Bronchial epithelial cell (primary cell): ENCODE data around the gene EFR3B. TPM values are rescaled to one million over a fixed set of nuclear protein-coding genes. Genes with fewer than 3 reads are reported as not detected.

ENCODE experiments used
- DNase-seq: peaks from one replicate; pipeline ENCODE4 v3.0.0-alpha.2; 2010; ENCODE audit warnings: low read depth
- FAIRE-seq: peaks from 2 replicates; lab custom pipeline; 2011; peaks lifted over from hg19 to GRCh38; lab: Jason Lieb, UNC
- H3K27me3 ChIP-seq: 2 replicates; pipeline ENCODE4 v1.5.1; 2011; ENCODE audit warnings: low read length; ENCODE audit not compliant: control insufficient read depth, insufficient read depth
- H3K36me3 ChIP-seq: 2 replicates; pipeline ENCODE4 v1.5.1; 2011; ENCODE audit warnings: low read length; ENCODE audit not compliant: control insufficient read depth, insufficient read depth
- H3K4me3 ChIP-seq: 2 replicates; pipeline ENCODE4 v1.5.1; 2011; ENCODE audit warnings: mild to moderate bottlenecking, low read depth, low read length, control low read depth
- CTCF ChIP-seq: IDR thresholded peaks from 2 replicates; pipeline ENCODE4 v1.5.1; 2011; ENCODE audit warnings: mild to moderate bottlenecking, moderate library complexity, low read length, control low read depth, inconsistent platforms; ENCODE audit not compliant: insufficient read depth, severe bottlenecking
- total RNA-seq: library from RNA; depleted of rRNA; stranded (reverse); fragments of >200 nt; gene quantifications from 2 replicates; pipeline ENCODE4 v1.2.1, GENCODE V29; 2014

EFR3B gene
- total RNA-seq, 1 donor from 2014 or later, result not detected

GRCh38 chr2:25018681-25019080 lies 23.2 kb upstream of the EFR3B start:
- no peak for FAIRE-seq

GRCh38 chr2:25021791-25022362 lies 20.0 kb upstream of the EFR3B start:
- DNase-seq, result no peak
- no peak overlapping the region for H3K4me3 ChIP-seq

More at GRCh38 chr2:25018681-25019080, 23.2 kb upstream of the EFR3B start:
- Histone ChIP-seq H3K36me3 (no peaks in the 10 kb centered on the region), H3K4me3 (no peak overlapping the region), H3K27me3 (peaks cover 2% of the 10 kb centered on the region)
- no peak for TF ChIP-seq CTCF
- no peak for DNase-seq

GRCh38 chr2:25023333-25023732 lies 18.5 kb upstream of the EFR3B start:
- H3K4me3 ChIP-seq, result no peak overlapping the region
- H3K36me3 ChIP-seq, result no peaks in the 10 kb centered on the region
- DNase-seq (no peak), FAIRE-seq (no peak)
- no peak for TF ChIP-seq CTCF
- H3K27me3 ChIP-seq, result peaks cover 2% of the 10 kb centered on the region

More at GRCh38 chr2:25021791-25022362, 20.0 kb upstream of the EFR3B start:
- Histone ChIP-seq H3K27me3 (peaks cover 2% of the 10 kb centered on the region), H3K36me3 (no peaks in the 10 kb centered on the region)
- no peak for TF ChIP-seq CTCF
- no peak for FAIRE-seq

- FAIRE-seq (no peak), DNase-seq (no peak)
- Histone ChIP-seq H3K27me3 (peaks cover 2% of the 10 kb centered on the region), H3K4me3 (no peak overlapping the region), H3K36me3 (no peaks in the 10 kb centered on the region)
- no peak for TF ChIP-seq CTCF
These were observed 16.5 kb upstream of the EFR3B start for GRCh38 chr2:25025229-25026007.

- no peak for FAIRE-seq
These were observed 15.8 kb upstream of the EFR3B start for GRCh38 chr2:25026008-25026530.

More at GRCh38 chr2:25026008-25026530, 15.8 kb upstream of the EFR3B start:
- TF ChIP-seq CTCF, result no peak
- Histone ChIP-seq H3K36me3 (no peaks in the 10 kb centered on the region), H3K4me3 (no peak overlapping the region), H3K27me3 (peaks cover 2% of the 10 kb centered on the region)
- DNase-seq, result no peak
